Mesodermal cell (in vitro differentiated cells): Measurements from ENCODE around the gene NT5C3A.

ENCODE experiments used
- H3K27ac ChIP-seq: 2 replicates; pipeline ENCODE4 v1.7.0; 2013; ENCODE audit warnings: mild to moderate bottlenecking, low read depth, low read length, moderate library complexity; ENCODE audit not compliant: severe bottlenecking
- H3K36me3 ChIP-seq: 2 replicates; pipeline ENCODE4 v1.7.1; 2013; ENCODE audit warnings: mild to moderate bottlenecking, low read length, moderate library complexity; ENCODE audit not compliant: control insufficient read depth, insufficient read depth
- H3K4me1 ChIP-seq: one replicate; pipeline ENCODE4 v1.7.1; 2013; ENCODE audit warnings: mild to moderate bottlenecking, low read length; ENCODE audit not compliant: insufficient read depth, control insufficient read depth, poor library complexity, severe bottlenecking
- H3K4me3 ChIP-seq: 2 replicates; pipeline ENCODE4 v1.7.0; 2013; ENCODE audit warnings: low read length, control low read depth, mild to moderate bottlenecking; ENCODE audit not compliant: insufficient read depth, poor library complexity, severe bottlenecking; ENCODE audit errors: extremely low read depth
- H3K9me3 ChIP-seq: 2 replicates; pipeline ENCODE4 v1.7.1; 2013; ENCODE audit warnings: mild to moderate bottlenecking, low read length, moderate library complexity; ENCODE audit not compliant: control insufficient read depth
- WGBS, 2 experiments: methylation state at CpG; one replicate each; pipeline ENCODE4 v1.1.5; 2013; ENCODE audit warnings: missing lambda C conversion rate in 2 of 2; ENCODE audit not compliant: insufficient coverage in 2 of 2; 5-methylcytosine and 5-hydroxymethylcytosine counted together

The NT5C3A gene

GRCh38 chr7:33055158-33055557 is 7.4 kb downstream of the NT5C3A start:
- H3K27ac ChIP-seq = no peak overlapping the region
- no peaks in the 10 kb centered on the region for H3K9me3 ChIP-seq
- H3K4me3 ChIP-seq = no peak overlapping the region
- peaks cover 4% of the 10 kb centered on the region for H3K4me1 ChIP-seq
- WGBS, 2 experiments = 80 to 90% methylated on average over 2 of the region's 5 CpGs
- peaks cover 9% of the 10 kb centered on the region for H3K36me3 ChIP-seq

GRCh38 chr7:33054261-33054964 is 8.2 kb downstream of the NT5C3A start:
- H3K4me3 ChIP-seq = no peak overlapping the region
- H3K9me3 ChIP-seq = no peaks in the 10 kb centered on the region
- H3K4me1 ChIP-seq = peaks cover 4% of the 10 kb centered on the region
- no peak overlapping the region for H3K27ac ChIP-seq
- 89 to 100% methylated on average over 1 of the region's 2 CpGs for WGBS, 2 experiments
- peaks cover 3% of the 10 kb centered on the region for H3K36me3 ChIP-seq

GRCh38 chr7:33053721-33054120 is 8.9 kb downstream of the NT5C3A start:
- 100% methylated on average over 1 of the region's 1 CpG; no CpG with 5 or more reads in 1 of the 2 experiments for WGBS, 2 experiments
- Histone ChIP-seq H3K36me3 (peaks cover 3% of the 10 kb centered on the region), H3K4me1 (peaks cover 4% of the 10 kb centered on the region), H3K9me3 (no peaks in the 10 kb centered on the region), H3K27ac (no peak overlapping the region), H3K4me3 (no peak overlapping the region)

GRCh38 chr7:33050535-33051318 is 11.8 kb downstream of the NT5C3A start:
- H3K27ac ChIP-seq = no peak overlapping the region
- peaks cover 4% of the 10 kb centered on the region for H3K36me3 ChIP-seq
- H3K9me3 ChIP-seq = no peaks in the 10 kb centered on the region
- peaks cover 4% of the 10 kb centered on the region for H3K4me1 ChIP-seq
- H3K4me3 ChIP-seq = no peak overlapping the region
- WGBS, 2 experiments = 0% methylated on average over 1 of the region's 1 CpG

- WGBS, 2 experiments = no CpG with 5 or more reads among the region's 1 CpG
- no peak overlapping the region for H3K27ac ChIP-seq
- no peak overlapping the region for H3K4me3 ChIP-seq
- no peaks in the 10 kb centered on the region for H3K9me3 ChIP-seq
- peaks cover 4% of the 10 kb centered on the region for H3K36me3 ChIP-seq
- H3K4me1 ChIP-seq = no peaks in the 10 kb centered on the region
Measured at GRCh38 chr7:33048704-33049103, 13.9 kb downstream of the NT5C3A start.

- no CpG with 5 or more reads among the region's 3 CpGs for WGBS, 2 experiments
- peaks cover 4% of the 10 kb centered on the region for H3K36me3 ChIP-seq
- no peaks in the 10 kb centered on the region for H3K4me1 ChIP-seq
- no peak overlapping the region for H3K27ac ChIP-seq
- no peaks in the 10 kb centered on the region for H3K9me3 ChIP-seq
- H3K4me3 ChIP-seq = no peak overlapping the region
Measured at GRCh38 chr7:33048257-33048656, 14.3 kb downstream of the NT5C3A start.

GRCh38 chr7:33044986-33045385 is 17.6 kb downstream of the NT5C3A start:
- H3K27ac ChIP-seq = no peak overlapping the region
- no peaks in the 10 kb centered on the region for H3K4me1 ChIP-seq
- no peak overlapping the region for H3K4me3 ChIP-seq
- 83% methylated on average over 1 of the region's 2 CpGs; no CpG with 5 or more reads in 1 of the 2 experiments for WGBS, 2 experiments
- no peaks in the 10 kb centered on the region for H3K9me3 ChIP-seq
- peaks cover 4% of the 10 kb centered on the region for H3K36me3 ChIP-seq

- H3K4me3 ChIP-seq = no peak overlapping the region
- H3K27ac ChIP-seq = no peak overlapping the region
- WGBS, 2 experiments = no CpG with 5 or more reads among the region's 3 CpGs
- no peaks in the 10 kb centered on the region for H3K4me1 ChIP-seq
- H3K9me3 ChIP-seq = no peaks in the 10 kb centered on the region
- H3K36me3 ChIP-seq = peaks cover 4% of the 10 kb centered on the region
Measured at GRCh38 chr7:33044401-33044718, 18.2 kb downstream of the NT5C3A start.

- peaks cover 4% of the 10 kb centered on the region for H3K36me3 ChIP-seq
- WGBS, 2 experiments = 87 to 95% methylated on average over 3 to 5 of the region's 6 CpGs
- H3K9me3 ChIP-seq = no peaks in the 10 kb centered on the region
- no peak overlapping the region for H3K27ac ChIP-seq
- no peak overlapping the region for H3K4me3 ChIP-seq
- no peaks in the 10 kb centered on the region for H3K4me1 ChIP-seq
Measured at GRCh38 chr7:33043501-33044400, 18.8 kb downstream of the NT5C3A start.

GRCh38 chr7:33041631-33042428 is 20.7 kb downstream of the NT5C3A start:
- Histone ChIP-seq H3K4me3 (no peak overlapping the region), H3K27ac (no peak overlapping the region), H3K36me3 (peaks cover 4% of the 10 kb centered on the region), H3K9me3 (no peaks in the 10 kb centered on the region), H3K4me1 (no peaks in the 10 kb centered on the region)
- WGBS, 2 experiments = 56 to 90% methylated on average over 3 to 5 of the region's 8 CpGs
